K562 (cell line): ENCODE data around the gene VANGL1. TPM values are rescaled to one million over a fixed set of nuclear protein-coding genes. Genes with fewer than 3 reads are reported as not detected.

ENCODE experiments used
- ATF1 ChIP-seq, 2 experiments: fragments of 450-650 bp in 1 of 2; IDR thresholded peaks; 2 replicates each; pipeline ENCODE4 v1.6.1; 2016; ENCODE audit warnings: missing compliant biosample characterization in 1 of 2, missing genetic modification characterization in 1 of 2
- ATF7 ChIP-seq: fragments of 450-650 bp; IDR thresholded peaks from 2 replicates; pipeline ENCODE4 v1.7.1; 2014; ENCODE audit warnings: mild to moderate bottlenecking, moderate library complexity
- CBFA2T3 ChIP-seq: fragments of 450-650 bp; IDR thresholded peaks from 2 replicates; pipeline ENCODE4 v1.6.1; 2017
- DIDO1 ChIP-seq: fragments of 450-650 bp; IDR thresholded peaks from 2 replicates; pipeline ENCODE4 v1.6.1; 2016; ENCODE audit warnings: low read depth, missing biosample characterization, missing genetic modification characterization
- HDGF ChIP-seq: fragments of 450-650 bp; IDR thresholded peaks from 2 replicates; pipeline ENCODE4 v1.6.1; 2016
- ID3 ChIP-seq, 2 experiments: fragments of 250-450 bp in 1 of 2; fragments of 450-650 bp in 1 of 2; sonication (Bioruptor Pico) in 1 of 2; IDR thresholded peaks; 2 replicates each; pipeline versions ENCODE4 v1.6.1 to v1.8.0; 2016 to 2021; ENCODE audit warnings: mild to moderate bottlenecking in 2 of 2, moderate library complexity in 2 of 2, missing compliant biosample characterization in 1 of 2, missing genetic modification characterization in 1 of 2
- JUND ChIP-seq, 2 experiments: IDR thresholded peaks; 2 replicates in 1 of 2; 3 replicates in 1 of 2; pipeline ENCODE4 v1.6.1; 2011; ENCODE audit warnings: borderline replicate concordance in 2 of 2, low read depth in 2 of 2, low read length in 2 of 2, improper control_type of control experiment in 1 of 2, missing biosample characterization in 1 of 2, missing genetic modification characterization in 1 of 2, missing genetic modification reagents in 1 of 2
- KDM5B ChIP-seq: fragments of 200-600 bp; sonication (generic); IDR thresholded peaks from 2 replicates; pipeline ENCODE4 v1.6.1; 2012; ENCODE audit warnings: low read depth, mild to moderate bottlenecking, moderate library complexity, low read length, control low read depth, inconsistent platforms; ENCODE audit not compliant: insufficient replicate concordance
- MTA2 ChIP-seq: fragments of 450-650 bp; IDR thresholded peaks from 2 replicates; pipeline ENCODE4 v1.6.1; 2016; ENCODE audit warnings: low read depth
- NCOA4 ChIP-seq: fragments of 450-650 bp; IDR thresholded peaks from 2 replicates; pipeline ENCODE4 v1.6.1; 2018; ENCODE audit warnings: mild to moderate bottlenecking; ENCODE audit not compliant: partially characterized antibody
- NR2C1 ChIP-seq, 2 experiments: fragments of 450-650 bp; IDR thresholded peaks; 2 replicates each; pipeline ENCODE4 v1.6.1; 2017; ENCODE audit warnings: mild to moderate bottlenecking in 2 of 2, antibody characterized with exemption in 1 of 2, inconsistent platforms in 1 of 2, missing compliant biosample characterization in 1 of 2, missing genetic modification characterization in 1 of 2
- PHB2 ChIP-seq: fragments of 450-650 bp; IDR thresholded peaks from 2 replicates; pipeline ENCODE4 v1.6.1; 2017; ENCODE audit warnings: low read depth
- SETDB1 ChIP-seq: IDR thresholded peaks from one replicate; pipeline ENCODE4 v1.6.1; 2012; ENCODE audit warnings: low read length, control low read depth, inconsistent platforms
- TFAP4 ChIP-seq: sonication (generic); formaldehyde crosslinking; IDR thresholded peaks from 2 replicates; pipeline ENCODE4 v1.8.0; 2022; ENCODE audit warnings: missing genetic modification reagents, mild to moderate bottlenecking, moderate library complexity, borderline replicate concordance
- ZBTB1 ChIP-seq: sonication (generic); formaldehyde crosslinking; IDR thresholded peaks from 2 replicates; pipeline ENCODE4 v1.8.1; 2023; ENCODE audit warnings: missing genetic modification reagents, low read depth, mild to moderate bottlenecking, borderline replicate concordance
- ZNF561 ChIP-seq: fragments of 450-650 bp; formaldehyde crosslinking; conservative IDR thresholded peaks from 2 replicates; pipeline ENCODE4 v1.4.0; 2020; ENCODE audit warnings: mild to moderate bottlenecking, moderate library complexity
- ZNF639 ChIP-seq, 2 experiments: fragments of 200-800 bp in 1 of 2; sonication (Bioruptor generic) in 1 of 2; sonication (generic) in 1 of 2; formaldehyde crosslinking in 1 of 2; IDR thresholded peaks in 1 of 2; conservative IDR thresholded peaks in 1 of 2; 2 replicates each; pipeline versions ENCODE4 v1.5.0 to v1.6.1; 2016 to 2020; ENCODE audit warnings: missing compliant biosample characterization in 1 of 2, missing genetic modification characterization in 1 of 2, missing genetic modification reagents in 1 of 2
- polyA plus RNA-seq, 8 experiments: library from polyadenylated mRNA; depleted of rRNA in 4 of 8; stranded (reverse) in 5 of 8; unstranded in 3 of 8; fragments of >200 nt; fragmentation: Nextera tagmentation in 2 of 8; fragmentation: Illumina TruSeq in 1 of 8; extraction: Ambion mirVana in 2 of 8; extraction: Trizol in 1 of 8; gene quantifications; 2 replicates each; pipeline versions ENCODE4 v1.2.1 to v1.2.3, GENCODE V29; 2011 to 2014; ENCODE audit warnings: inconsistent platforms in 1 of 8, missing spikeins in 1 of 8
- total RNA-seq, 7 experiments: library from RNA; depleted of rRNA in 6 of 7; stranded (reverse); fragments of >200 nt in 6 of 7; fragmentation: Illumina TruSeq in 2 of 7; extraction: Trizol in 2 of 7; gene quantifications; 2 replicates each; pipeline versions ENCODE4 v1.2.1 to v1.2.3, GENCODE V29; 2011 to 2021; ENCODE audit warnings: low replicate concordance in 1 of 7

VANGL1 gene
- total and polyA plus RNA-seq, 9 of the 15 experiments (the other 6 are each of a cell fraction or from before 2014, with no cell fraction given) = 0.90 to 12.8 (median 9.6) TPM

- no peak for TF ChIP-seq ZNF639 (CRISPR knock-in tag; conservative IDR thresholded peaks at IDR 0.05 in 1 of 2, IDR thresholded peaks at IDR 0.05 in 1 of 2)
- 0 out of 2 replicates have a peak, but pooled peaks have one; percentile 3 for TF ChIP-seq HDGF
- no peak for TF ChIP-seq PHB2
- no peak for TF ChIP-seq DIDO1 (tag)
- TF ChIP-seq MTA2 = no peak
- no peak for TF ChIP-seq ATF1 (CRISPR knock-in tag; IDR thresholded peaks at IDR 0.05)
- no peak for TF ChIP-seq ATF1 (tag; IDR thresholded peaks at IDR 0.05)
- TF ChIP-seq KDM5B = no peak
- TF ChIP-seq SETDB1 = no peak
- TF ChIP-seq ZBTB1 = no peak
- 0 out of 2 replicates have a peak, but pooled peaks have one; percentile 16 for TF ChIP-seq ATF7
- TF ChIP-seq CBFA2T3 = peak; percentile 43
- TF ChIP-seq NCOA4 = no peak
- TF ChIP-seq TFAP4 (CRISPR knock-in tag) = no peak
- TF ChIP-seq ID3 (CRISPR knock-in tag; IDR thresholded peaks at IDR 0.05) = no peak
- TF ChIP-seq ID3 (tag; IDR thresholded peaks at IDR 0.05) = 0 out of 2 replicates have a peak, but pooled peaks have one; percentile 17
- peak; percentile 71; the same call in 1 of the 2 replicates for TF ChIP-seq JUND (IDR thresholded peaks at IDR 0.05; ENCODE audit: borderline replicate concordance, low read depth, low read length)
- peak; percentile 71; the same call in 2 of the 3 replicates for TF ChIP-seq JUND (tag; IDR thresholded peaks at IDR 0.05; ENCODE audit: borderline replicate concordance, low read depth, low read length)
- TF ChIP-seq NR2C1 (IDR thresholded peaks at IDR 0.05) = peak; percentile 68
- TF ChIP-seq NR2C1 (tag; IDR thresholded peaks at IDR 0.05) = peak; percentile 76
- no peak for TF ChIP-seq ZNF561 (CRISPR knock-in tag)
These were observed 5.3 kb downstream of the VANGL1 start (continued) for GRCh38 chr1:115647047-115647446.
